Panc1 (cell line): ENCODE data around the gene SLC17A2.

Experiments used
- CTCF ChIP-seq: fragments of 450-650 bp; IDR thresholded peaks from 2 replicates; pipeline ENCODE4 v1.5.1; 2017; ENCODE audit warnings: mild to moderate bottlenecking
- TF ChIP-seq, protein P1 (sequence below), 2 experiments: IDR thresholded peaks; 2 replicates each; pipeline ENCODE4 v1.6.1; 2011 to 2012; ENCODE audit warnings: low read depth in 2 of 2, control low read depth in 1 of 2, low read length in 1 of 2, mild to moderate bottlenecking in 1 of 2, moderate library complexity in 1 of 2; ENCODE audit not compliant: insufficient read depth in 1 of 2

- no peak for TF ChIP-seq CTCF
- TF ChIP-seq, protein P1, sequence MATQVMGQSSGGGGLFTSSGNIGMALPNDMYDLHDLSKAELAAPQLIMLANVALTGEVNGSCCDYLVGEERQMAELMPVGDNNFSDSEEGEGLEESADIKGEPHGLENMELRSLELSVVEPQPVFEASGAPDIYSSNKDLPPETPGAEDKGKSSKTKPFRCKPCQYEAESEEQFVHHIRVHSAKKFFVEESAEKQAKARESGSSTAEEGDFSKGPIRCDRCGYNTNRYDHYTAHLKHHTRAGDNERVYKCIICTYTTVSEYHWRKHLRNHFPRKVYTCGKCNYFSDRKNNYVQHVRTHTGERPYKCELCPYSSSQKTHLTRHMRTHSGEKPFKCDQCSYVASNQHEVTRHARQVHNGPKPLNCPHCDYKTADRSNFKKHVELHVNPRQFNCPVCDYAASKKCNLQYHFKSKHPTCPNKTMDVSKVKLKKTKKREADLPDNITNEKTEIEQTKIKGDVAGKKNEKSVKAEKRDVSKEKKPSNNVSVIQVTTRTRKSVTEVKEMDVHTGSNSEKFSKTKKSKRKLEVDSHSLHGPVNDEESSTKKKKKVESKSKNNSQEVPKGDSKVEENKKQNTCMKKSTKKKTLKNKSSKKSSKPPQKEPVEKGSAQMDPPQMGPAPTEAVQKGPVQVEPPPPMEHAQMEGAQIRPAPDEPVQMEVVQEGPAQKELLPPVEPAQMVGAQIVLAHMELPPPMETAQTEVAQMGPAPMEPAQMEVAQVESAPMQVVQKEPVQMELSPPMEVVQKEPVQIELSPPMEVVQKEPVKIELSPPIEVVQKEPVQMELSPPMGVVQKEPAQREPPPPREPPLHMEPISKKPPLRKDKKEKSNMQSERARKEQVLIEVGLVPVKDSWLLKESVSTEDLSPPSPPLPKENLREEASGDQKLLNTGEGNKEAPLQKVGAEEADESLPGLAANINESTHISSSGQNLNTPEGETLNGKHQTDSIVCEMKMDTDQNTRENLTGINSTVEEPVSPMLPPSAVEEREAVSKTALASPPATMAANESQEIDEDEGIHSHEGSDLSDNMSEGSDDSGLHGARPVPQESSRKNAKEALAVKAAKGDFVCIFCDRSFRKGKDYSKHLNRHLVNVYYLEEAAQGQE (IDR thresholded peaks at IDR 0.05; ENCODE audit: insufficient read depth in 1 of 2, low read depth in 2 of 2, low read length in 1 of 2) = no peak
Observed at GRCh38 chr6:25954756-25955155, 24.3 kb upstream of the SLC17A2 start.
